HPDE6-E6E7 (cell line): ENCODE results near the gene CYP27A1.

ENCODE experiments used
- DNase-seq: peaks from one replicate; pipeline ENCODE4 v3.0.0; 2011; ENCODE audit warnings: missing footprints; ENCODE audit errors: extremely low spot score

The CYP27A1 gene

DNA sequence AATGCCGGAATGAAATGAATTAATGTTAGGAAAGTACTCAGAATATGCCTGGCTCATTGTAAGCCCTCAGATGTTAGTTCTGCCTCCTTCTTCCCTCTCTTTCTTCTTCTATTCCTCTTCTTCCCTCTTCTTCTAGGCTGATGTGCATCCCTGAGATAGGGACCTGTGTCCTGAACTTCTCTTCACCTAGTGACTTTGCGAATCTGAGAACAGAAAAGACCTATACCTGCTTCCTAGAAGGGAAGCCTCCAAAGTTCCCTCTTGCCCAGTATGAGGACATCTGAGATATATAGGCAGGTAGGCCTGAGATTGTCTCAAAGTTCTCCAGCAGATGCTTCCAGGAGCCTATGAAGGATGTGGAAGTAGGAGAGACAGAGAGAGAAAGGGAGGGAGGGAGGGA is 8.1 kb upstream of the CYP27A1 start:
- DNase-seq = no peak

- no peak for DNase-seq
Observed at GRCh38 chr2:218776488-218776887, 5.5 kb upstream of the CYP27A1 start.

DNA sequence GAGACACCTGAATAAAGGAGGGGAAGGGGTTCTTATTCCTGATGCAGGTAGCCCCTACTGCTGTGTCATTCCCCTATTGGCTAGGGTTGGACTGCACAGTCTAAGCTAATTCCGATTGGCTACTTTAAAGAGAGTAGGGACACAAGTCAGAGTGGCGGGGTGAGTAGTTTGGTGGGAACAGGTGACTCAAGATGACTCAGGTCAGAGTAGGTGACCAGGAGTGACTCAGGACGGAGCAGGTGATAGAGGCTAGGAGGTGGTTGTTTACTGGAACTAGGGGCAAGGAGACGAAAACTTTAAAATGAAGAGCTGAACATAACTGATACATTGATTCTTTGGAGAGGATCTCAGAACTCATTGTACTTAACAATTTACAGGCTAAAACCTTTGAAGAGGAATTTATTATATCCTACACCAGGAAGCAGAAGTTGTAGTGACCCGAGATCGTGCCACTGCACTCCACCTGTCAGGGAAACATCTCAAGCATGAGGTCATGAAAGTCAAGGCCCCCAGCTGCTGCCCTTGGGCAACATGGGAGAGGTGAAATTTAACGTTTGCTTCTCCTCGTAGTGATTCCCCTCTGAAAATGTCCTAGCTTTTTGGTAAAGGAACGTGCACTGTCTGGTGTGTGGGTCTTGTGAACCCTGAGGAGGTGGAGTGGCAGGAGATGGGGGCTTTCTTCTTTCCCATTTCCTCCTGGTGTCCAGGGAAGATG is 4.5 kb upstream of the CYP27A1 start:
- no peak for DNase-seq

GRCh38 chr2:218780046-218780445 is 1.9 kb upstream of the CYP27A1 start:
- no peak for DNase-seq

DNA sequence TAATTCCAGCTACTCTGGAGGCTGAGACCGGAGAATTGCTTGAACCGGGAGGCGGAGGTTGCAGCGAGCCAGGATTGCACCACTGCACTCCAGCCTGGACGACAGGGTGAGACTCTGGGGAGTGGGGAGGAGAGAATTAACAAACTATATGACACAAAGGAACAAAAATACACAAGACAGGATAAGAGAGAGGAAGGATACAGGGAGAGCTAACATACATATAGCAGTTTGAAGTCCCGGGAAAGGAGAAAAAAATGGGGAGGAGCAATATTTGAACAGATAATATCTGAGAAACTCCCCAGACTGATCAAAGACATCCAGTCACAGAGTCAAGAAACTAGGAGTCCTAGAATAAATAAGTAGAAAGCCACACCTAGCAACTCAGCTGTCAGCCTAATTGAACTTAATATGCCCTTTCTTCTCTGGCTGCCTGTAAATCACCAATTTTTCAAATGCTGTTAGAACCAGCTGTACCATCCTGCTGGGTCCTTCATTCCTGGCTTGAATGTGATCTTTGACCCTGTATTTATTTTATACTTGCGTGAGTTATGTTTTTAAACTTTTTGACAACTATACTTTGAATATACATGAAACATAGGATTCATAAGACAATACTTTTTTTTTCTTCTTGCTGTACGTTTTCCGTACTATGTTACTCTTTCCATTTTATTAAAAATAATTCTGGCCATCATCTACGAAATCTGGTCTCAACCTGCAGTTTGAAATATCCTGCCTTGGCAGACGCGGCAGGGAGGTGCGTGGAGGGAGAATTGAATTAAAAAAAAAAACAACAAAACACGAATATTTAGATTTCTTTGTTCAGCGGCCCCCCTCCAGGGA is 876 bp upstream of the CYP27A1 start:
- no peak for DNase-seq

DNA sequence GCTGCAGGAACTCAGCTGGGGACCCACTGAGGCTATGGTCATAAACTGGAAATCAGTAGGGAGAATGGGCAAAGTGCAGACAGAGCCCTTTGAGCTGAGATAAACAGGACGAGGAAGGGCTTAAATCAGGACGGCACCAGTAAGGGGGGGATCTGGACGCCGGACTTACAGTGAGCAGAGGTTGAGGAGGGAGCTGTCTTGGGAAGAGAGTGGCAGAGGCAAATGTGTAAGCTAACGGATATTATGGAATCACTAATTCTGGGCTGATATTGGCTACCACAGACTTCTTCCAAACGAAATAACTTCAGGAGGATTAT is 539 bp downstream of the CYP27A1 start:
- DNase-seq = no peak

GRCh38 chr2:218783688-218784087 is 1.7 kb downstream of the CYP27A1 start:
- no peak for DNase-seq

GRCh38 chr2:218785103-218785502 is 3.2 kb downstream of the CYP27A1 start:
- no peak for DNase-seq

GRCh38 chr2:218786133-218786532 is 4.2 kb downstream of the CYP27A1 start:
- DNase-seq = no peak

DNA sequence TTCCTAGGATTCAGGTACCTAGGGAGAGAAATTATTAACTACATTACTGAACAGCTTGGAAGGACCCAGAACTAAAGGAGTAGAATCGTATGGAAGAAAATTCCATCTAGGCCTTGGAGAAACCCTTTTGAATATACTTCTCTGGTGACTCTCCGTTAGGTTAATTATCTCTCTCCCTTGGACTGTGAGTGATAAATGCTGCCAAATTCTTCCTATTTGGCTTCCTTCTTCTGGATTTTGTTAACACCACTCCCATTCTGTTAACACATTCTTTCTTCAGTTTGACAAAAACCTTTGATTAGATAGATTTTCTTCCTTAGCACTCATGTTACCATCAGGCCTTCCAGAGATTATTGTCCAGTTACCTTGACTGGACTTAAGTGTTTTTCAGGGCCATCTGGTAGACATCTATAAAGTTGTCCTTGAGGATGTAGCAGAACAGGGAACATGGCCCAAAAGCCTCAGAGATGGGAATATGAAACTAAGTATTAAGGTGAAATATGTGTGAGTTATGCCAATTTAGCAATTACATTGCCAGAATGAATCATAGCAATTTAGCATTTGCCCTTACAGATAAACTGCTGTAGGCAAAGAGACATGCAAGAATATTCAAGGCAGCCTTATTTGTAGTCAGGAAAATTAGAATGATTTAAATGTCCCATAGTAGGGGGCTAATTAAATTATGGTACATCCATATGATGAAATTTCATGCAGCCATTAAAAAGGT is 6.7 kb downstream of the CYP27A1 start:
- DNase-seq = no peak

DNA sequence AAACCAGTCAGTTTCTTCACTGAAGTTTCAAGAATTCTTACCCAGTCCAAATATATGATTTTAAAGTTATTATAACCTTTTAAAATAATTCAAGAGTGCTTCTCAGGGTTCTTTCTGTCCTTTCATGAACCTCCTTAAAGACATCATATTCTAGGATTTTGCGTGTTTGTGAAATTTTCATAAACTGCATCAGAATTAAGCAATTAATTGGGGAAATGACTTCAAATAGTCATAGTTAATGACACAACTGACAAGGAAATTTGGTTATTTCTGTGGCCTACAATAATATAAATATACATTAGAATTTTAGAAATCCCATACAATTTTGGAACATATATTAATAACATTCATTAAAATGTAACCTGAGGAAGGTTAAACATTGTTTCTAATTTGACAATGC is 10.5 kb downstream of the CYP27A1 start:
- no peak for DNase-seq

DNA sequence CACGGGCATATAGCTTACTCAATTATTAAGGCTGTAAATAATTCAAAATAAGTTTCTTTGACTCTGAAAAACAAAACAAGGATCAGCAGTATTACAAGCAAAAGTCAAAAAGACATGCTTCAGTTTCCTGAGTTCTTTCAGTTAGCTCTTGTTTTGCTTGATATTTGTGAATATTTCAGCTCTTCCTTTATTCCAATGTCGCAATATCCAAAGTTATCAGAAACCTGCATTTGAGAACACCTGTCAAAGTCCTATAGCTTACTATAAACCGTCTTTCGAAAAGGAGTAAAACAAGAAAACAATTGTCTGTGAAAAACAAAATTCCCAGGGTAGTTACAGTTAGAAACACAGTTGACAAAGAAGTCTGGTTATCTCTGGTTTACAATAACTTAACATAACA is 14.7 kb downstream of the CYP27A1 start:
- DNase-seq = no peak

DNA sequence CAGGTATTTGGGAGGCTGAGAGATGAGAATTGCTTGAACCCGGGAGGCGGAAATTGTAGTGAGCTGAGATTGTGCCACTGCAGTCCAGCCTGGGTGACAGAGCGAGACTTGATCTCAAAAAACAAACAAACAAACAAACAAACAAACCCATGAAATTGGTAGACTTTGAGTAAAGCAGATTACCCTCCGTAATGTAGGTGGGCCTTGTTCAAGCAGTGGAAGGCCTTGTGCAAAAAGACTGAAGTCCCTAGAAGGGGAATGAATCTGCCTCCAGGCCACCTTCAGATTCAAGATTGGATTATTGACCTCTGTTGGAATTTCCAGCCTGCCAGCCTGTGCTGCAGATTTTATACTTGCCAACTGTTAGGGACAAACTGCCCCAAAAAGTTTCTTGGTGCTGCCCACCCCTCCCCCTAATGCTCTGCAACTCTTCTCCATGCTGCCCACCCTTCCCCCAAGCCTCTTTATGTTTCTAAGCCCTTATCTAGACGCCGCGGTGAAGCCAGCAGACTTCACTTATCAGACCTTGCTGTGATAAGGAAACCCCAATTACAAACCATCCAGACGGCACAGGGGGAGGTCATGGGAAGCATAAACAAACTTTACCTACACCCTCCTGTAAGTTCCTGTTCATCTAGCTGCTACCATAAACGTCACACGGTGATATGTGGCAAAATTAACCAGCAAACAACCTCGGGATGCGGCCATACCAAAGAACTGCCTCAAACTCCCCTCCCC is 17.0 kb downstream of the CYP27A1 start:
- DNase-seq = no peak

GRCh38 chr2:218799990-218800389 is 18.0 kb downstream of the CYP27A1 start:
- no peak for DNase-seq

DNA sequence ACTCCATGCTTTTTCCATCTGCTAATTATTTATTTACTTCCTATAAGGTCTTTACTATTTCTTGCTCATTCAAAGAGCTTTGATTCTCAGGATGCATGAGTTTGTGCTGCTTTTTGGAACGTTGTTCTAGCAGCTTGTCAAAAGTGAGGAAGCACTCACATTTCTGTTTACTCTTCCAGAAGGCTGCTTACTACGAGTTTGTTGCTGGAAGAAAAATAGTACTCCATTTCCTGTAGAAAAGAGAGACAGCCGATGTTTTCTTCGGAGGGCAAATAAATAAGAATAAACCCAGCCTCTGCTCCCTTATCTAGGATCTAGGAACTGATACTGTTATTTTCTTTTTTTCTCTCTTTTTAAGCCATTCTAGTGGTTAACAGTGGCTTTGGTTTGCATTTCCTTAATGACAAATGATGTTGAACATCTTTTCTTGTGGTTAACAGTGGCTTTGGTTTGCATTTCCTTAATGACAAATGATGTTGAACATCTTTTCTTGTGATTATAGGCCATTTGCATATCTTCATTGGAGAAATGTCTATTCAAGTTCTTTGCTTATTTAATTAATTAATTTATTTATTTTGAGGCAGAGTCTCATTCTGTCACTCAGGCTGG is 20.5 kb downstream of the CYP27A1 start:
- DNase-seq = no peak

DNA sequence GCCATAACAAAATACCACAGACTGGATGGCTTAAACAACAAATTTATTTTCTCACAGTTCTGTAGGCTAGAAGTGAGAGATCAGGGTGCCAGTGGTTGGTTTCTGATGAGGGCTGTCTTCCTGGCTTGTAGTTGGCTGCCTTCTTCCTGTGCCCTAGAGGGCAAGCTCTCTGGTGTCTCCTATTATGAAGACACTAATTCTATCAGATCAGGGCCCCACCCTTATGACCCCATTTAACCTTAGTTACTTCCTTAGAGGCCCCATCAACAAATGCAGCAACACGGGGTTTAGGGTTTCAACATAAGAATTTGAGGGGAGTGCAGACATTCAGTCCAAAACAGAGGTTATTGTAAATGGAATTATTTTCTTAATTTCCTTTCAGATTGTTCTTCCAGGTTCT is 22.9 kb downstream of the CYP27A1 start:
- DNase-seq = no peak

DNA sequence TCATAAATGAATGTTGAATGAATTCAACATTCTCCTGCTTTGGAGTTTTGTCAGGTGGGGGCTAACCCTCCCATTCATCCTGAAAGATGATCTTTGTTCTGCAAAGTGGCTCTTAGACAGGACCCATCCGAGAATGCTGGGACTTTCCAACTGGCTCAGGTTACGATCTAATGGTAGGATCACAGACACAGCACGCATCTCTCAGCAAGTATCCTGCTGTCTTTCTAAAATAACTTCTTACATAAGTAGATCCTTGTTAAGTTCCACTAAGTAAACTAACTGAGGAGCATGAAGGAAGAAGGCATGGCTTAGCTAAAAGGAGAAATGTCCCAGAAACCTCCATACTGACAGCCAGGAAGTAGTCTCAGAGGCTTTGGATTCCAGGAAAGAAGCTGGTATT is 23.7 kb downstream of the CYP27A1 start:
- no peak for DNase-seq

GRCh38 chr2:218806346-218806978 is 24.5 kb downstream of the CYP27A1 start:
- DNase-seq = peak; percentile 49

DNA sequence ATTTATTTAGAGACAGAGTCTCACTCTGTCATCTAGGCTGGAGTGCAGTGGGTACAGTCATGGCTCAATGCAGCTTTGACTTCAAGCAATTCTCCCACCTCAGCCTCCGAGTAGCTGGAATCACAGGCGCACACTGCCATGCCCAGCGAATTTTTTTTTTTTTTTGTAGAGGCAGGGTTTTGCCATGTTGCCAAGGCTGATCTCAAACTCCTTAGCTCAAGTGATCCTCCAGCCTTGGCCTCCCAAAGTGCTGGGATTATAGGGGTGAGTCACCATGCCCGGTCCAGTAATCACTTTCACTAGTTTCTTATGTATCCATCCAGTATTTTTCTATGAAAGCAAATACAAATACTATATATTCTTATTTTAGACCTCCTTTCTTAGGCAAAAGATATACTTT is 25.7 kb downstream of the CYP27A1 start:
- no peak for DNase-seq

DNA sequence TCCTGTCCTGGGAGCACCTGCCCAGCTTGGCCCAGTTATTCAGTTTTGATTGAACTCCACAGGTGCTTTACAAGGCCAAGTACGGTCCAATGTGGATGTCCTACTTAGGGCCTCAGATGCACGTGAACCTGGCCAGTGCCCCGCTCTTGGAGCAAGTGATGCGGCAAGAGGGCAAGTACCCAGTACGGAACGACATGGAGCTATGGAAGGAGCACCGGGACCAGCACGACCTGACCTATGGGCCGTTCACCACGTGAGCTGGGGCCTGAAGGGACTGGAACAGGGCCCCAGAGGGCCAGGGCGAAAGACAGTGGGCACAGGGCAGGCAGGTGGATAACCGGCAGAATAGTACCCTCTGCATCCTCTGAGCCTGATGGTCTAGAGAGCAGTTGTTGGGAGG is 27.6 kb downstream of the CYP27A1 start:
- DNase-seq = no peak

DNA sequence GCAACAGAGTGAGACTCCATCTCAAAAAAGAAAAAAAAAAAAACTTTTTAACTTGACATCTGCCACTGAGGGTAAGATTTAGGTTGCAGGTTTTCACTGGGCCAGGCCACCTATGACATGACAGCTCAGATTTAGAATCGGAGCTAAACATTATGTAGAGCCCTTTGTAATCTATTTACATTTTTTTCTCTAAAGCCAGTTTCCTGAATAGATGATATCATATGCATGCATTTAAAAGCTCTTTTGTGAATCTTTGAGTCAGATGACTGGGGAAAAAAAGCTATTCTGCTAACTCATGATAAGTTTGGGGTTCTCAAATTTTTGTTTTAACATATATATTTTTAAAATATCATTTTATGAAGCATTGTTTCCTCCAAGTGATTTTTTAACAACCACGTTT is 28.3 kb downstream of the CYP27A1 start:
- DNase-seq = no peak
